Measurements from ENCODE around the gene RBM33.

RBM33 gene

GRCh38 chr7:155629171-155629570, 15.3 kb upstream of the RBM33 start:
- no peak overlapping the region for H2BK15ac ChIP-seq (ENCODE audit: low read length)
- no peak overlapping the region for H2BK120ac ChIP-seq (ENCODE audit: low read depth, low read length)
- H3K27me3 ChIP-seq (ENCODE audit: control insufficient read depth in 3 of 3, insufficient read depth in 3 of 3, low read depth in 1 of 3, low read length in 3 of 3) = no peaks in the 10 kb centered on the region
- no peak overlapping the region for H3K27ac ChIP-seq (replicated peaks; ENCODE audit: low read length)
- no CpG with 5 or more reads among the region's 1 CpG for WGBS, 2 donors (ENCODE audit: extremely low coverage in 2 of 2, insufficient read length in 2 of 2, insufficient replicate concordance in 1 of 2)
- no peak for DNase-seq (ENCODE audit: low spot score)
- no peak overlapping the region for H3K18ac ChIP-seq (ENCODE audit: low read length)
- no peak overlapping the region for H4K8ac ChIP-seq (ENCODE audit: low read depth, low read length)
- no peak overlapping the region for H3K14ac ChIP-seq (ENCODE audit: low read length)
- H3K4me3 ChIP-seq (ENCODE audit: low read length in 2 of 2) = no peak overlapping the region
- no peak overlapping the region for H4K91ac ChIP-seq (ENCODE audit: low read depth, low read length, poor library complexity)
- no peaks in the 10 kb centered on the region for H3K4me1 ChIP-seq (ENCODE audit: control insufficient read depth in 2 of 2, insufficient read depth in 1 of 2, low read depth in 1 of 2, low read length in 2 of 2)
- no peak overlapping the region for H2BK12ac ChIP-seq (ENCODE audit: low read length)
- no peaks in the 10 kb centered on the region for H3K36me3 ChIP-seq (replicated peaks in 1 of 2; ENCODE audit: control insufficient read depth in 2 of 2, insufficient read depth in 2 of 2, low read length in 2 of 2)
- no peak overlapping the region for H3K9ac ChIP-seq (ENCODE audit: low read depth, low read length, poor library complexity)
- no peak overlapping the region for H2AK5ac ChIP-seq (ENCODE audit: low read depth, low read length)
- H3K4me2 ChIP-seq (ENCODE audit: insufficient read depth, low read length, poor library complexity, severe bottlenecking) = no peak overlapping the region
- no peaks in the 10 kb centered on the region for H3K79me1 ChIP-seq (ENCODE audit: low read depth, low read length)
- H3K23ac ChIP-seq (ENCODE audit: low read depth, low read length, poor library complexity) = no peak overlapping the region
- H3K9me3 ChIP-seq (replicated peaks in 1 of 2; ENCODE audit: control insufficient read depth in 2 of 2, insufficient read depth in 1 of 2, low read depth in 1 of 2, low read length in 2 of 2) = peaks cover 3 to 11% of the 10 kb centered on the region in 2 donors
- no peak overlapping the region for H2AFZ ChIP-seq (ENCODE audit: low read length)
- H2BK5ac ChIP-seq (ENCODE audit: low read length) = no peak overlapping the region
- H3K4ac ChIP-seq (ENCODE audit: low read length) = no peak overlapping the region

GRCh38 chr7:155631155-155631554, 13.3 kb upstream of the RBM33 start:
- no peak overlapping the region for H4K8ac ChIP-seq (ENCODE audit: low read depth, low read length)
- H3K23ac ChIP-seq (ENCODE audit: low read depth, low read length, poor library complexity) = no peak overlapping the region
- H2BK15ac ChIP-seq (ENCODE audit: low read length) = no peak overlapping the region
- H3K27me3 ChIP-seq (ENCODE audit: control insufficient read depth in 3 of 3, insufficient read depth in 3 of 3, low read depth in 1 of 3, low read length in 3 of 3) = no peaks in the 10 kb centered on the region
- H2BK12ac ChIP-seq (ENCODE audit: low read length) = no peak overlapping the region
- no peak overlapping the region for H2AFZ ChIP-seq (ENCODE audit: low read length)
- no peak overlapping the region for H3K18ac ChIP-seq (ENCODE audit: low read length)
- H3K79me1 ChIP-seq (ENCODE audit: low read depth, low read length) = no peaks in the 10 kb centered on the region
- H2BK120ac ChIP-seq (ENCODE audit: low read depth, low read length) = no peak overlapping the region
- H3K4me2 ChIP-seq (ENCODE audit: insufficient read depth, low read length, poor library complexity, severe bottlenecking) = no peak overlapping the region
- H2AK5ac ChIP-seq (ENCODE audit: low read depth, low read length) = no peak overlapping the region
- no peak overlapping the region for H2BK5ac ChIP-seq (ENCODE audit: low read length)
- peaks cover 5 to 16% of the 10 kb centered on the region in 2 donors for H3K9me3 ChIP-seq (replicated peaks in 1 of 2; ENCODE audit: control insufficient read depth in 2 of 2, insufficient read depth in 1 of 2, low read depth in 1 of 2, low read length in 2 of 2)
- no peak overlapping the region for H3K4me3 ChIP-seq (ENCODE audit: low read length in 2 of 2)
- no peaks in the 10 kb centered on the region for H3K4me1 ChIP-seq (ENCODE audit: control insufficient read depth in 2 of 2, insufficient read depth in 1 of 2, low read depth in 1 of 2, low read length in 2 of 2)
- no peak overlapping the region for H3K27ac ChIP-seq (replicated peaks; ENCODE audit: low read length)
- no peak overlapping the region for H3K4ac ChIP-seq (ENCODE audit: low read length)
- no peaks in the 10 kb centered on the region for H3K36me3 ChIP-seq (replicated peaks in 1 of 2; ENCODE audit: control insufficient read depth in 2 of 2, insufficient read depth in 2 of 2, low read length in 2 of 2)
- no CpG with 5 or more reads among the region's 3 CpGs for WGBS, 2 donors (ENCODE audit: extremely low coverage in 2 of 2, insufficient read length in 2 of 2, insufficient replicate concordance in 1 of 2)
- no peak overlapping the region for H3K14ac ChIP-seq (ENCODE audit: low read length)
- DNase-seq (ENCODE audit: low spot score) = no peak
- H3K9ac ChIP-seq (ENCODE audit: low read depth, low read length, poor library complexity) = no peak overlapping the region
- H4K91ac ChIP-seq (ENCODE audit: low read depth, low read length, poor library complexity) = no peak overlapping the region

GRCh38 chr7:155635817-155636216, 8.6 kb upstream of the RBM33 start:
- Histone ChIP-seq H2BK15ac (ENCODE audit: low read length) (no peak overlapping the region), H3K9ac (ENCODE audit: low read depth, low read length, poor library complexity) (no peak overlapping the region), H3K36me3 (replicated peaks in 1 of 2; ENCODE audit: control insufficient read depth in 2 of 2, insufficient read depth in 2 of 2, low read length in 2 of 2) (peaks cover 5 to 7% of the 10 kb centered on the region in 2 donors), H3K23ac (ENCODE audit: low read depth, low read length, poor library complexity) (no peak overlapping the region), H3K4me2 (ENCODE audit: insufficient read depth, low read length, poor library complexity, severe bottlenecking) (no peak overlapping the region), H2BK120ac (ENCODE audit: low read depth, low read length) (no peak overlapping the region), H3K14ac (ENCODE audit: low read length) (no peak overlapping the region), H4K91ac (ENCODE audit: low read depth, low read length, poor library complexity) (no peak overlapping the region), H3K4me1 (ENCODE audit: control insufficient read depth in 2 of 2, insufficient read depth in 1 of 2, low read depth in 1 of 2, low read length in 2 of 2) (no peaks in the 10 kb centered on the region), H2AFZ (ENCODE audit: low read length) (no peak overlapping the region), H3K4me3 (ENCODE audit: low read length in 2 of 2) (no peak overlapping the region), H2BK12ac (ENCODE audit: low read length) (no peak overlapping the region), H4K8ac (ENCODE audit: low read depth, low read length) (no peak overlapping the region), H3K4ac (ENCODE audit: low read length) (no peak overlapping the region), H3K79me1 (ENCODE audit: low read depth, low read length) (no peaks in the 10 kb centered on the region), H2BK5ac (ENCODE audit: low read length) (no peak overlapping the region), H3K27me3 (ENCODE audit: control insufficient read depth in 3 of 3, insufficient read depth in 3 of 3, low read depth in 1 of 3, low read length in 3 of 3) (no peaks in the 10 kb centered on the region), H2AK5ac (ENCODE audit: low read depth, low read length) (no peak overlapping the region), H3K18ac (ENCODE audit: low read length) (no peak overlapping the region), H3K27ac (replicated peaks; ENCODE audit: low read length) (no peak overlapping the region), H3K9me3 (replicated peaks in 1 of 2; ENCODE audit: control insufficient read depth in 2 of 2, insufficient read depth in 1 of 2, low read depth in 1 of 2, low read length in 2 of 2) (peaks cover 20 to 50% of the 10 kb centered on the region in 2 donors)
- no peak for DNase-seq (ENCODE audit: low spot score)
- WGBS, 2 donors (ENCODE audit: extremely low coverage in 2 of 2, insufficient read length in 2 of 2, insufficient replicate concordance in 1 of 2) = no CpG with 5 or more reads among the region's 3 CpGs

DNA sequence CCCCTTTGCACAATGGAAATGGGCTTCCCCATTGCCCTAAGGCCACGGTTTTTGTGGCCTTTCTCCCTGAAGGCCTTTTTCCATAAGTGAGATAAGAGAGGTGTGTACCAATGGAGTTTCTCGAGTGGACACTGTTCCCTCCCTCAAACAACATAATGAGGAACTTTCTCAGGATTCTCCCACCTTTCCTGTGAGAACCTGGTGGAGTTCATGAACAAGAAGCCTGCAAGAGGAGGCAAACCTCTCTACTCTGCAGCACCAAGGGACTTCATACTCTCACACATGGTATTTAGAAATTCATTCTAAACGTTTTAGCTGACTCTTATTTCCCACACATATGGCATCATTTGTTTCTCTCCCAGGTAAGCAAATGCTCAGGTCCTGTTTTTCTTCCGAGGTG, 7.3 kb upstream of the RBM33 start:
- WGBS, 2 donors (ENCODE audit: extremely low coverage in 2 of 2, insufficient read length in 2 of 2, insufficient replicate concordance in 1 of 2) = no CpG with 5 or more reads among the region's 4 CpGs
- no peaks in the 10 kb centered on the region for H3K79me1 ChIP-seq (ENCODE audit: low read depth, low read length)
- no peak for DNase-seq (ENCODE audit: low spot score)

More for the DNA sequence above, 7.3 kb upstream of the RBM33 start:
- no peak overlapping the region for H3K18ac ChIP-seq (ENCODE audit: low read length)
- no peak overlapping the region for H2BK120ac ChIP-seq (ENCODE audit: low read depth, low read length)
- no peak overlapping the region for H2BK15ac ChIP-seq (ENCODE audit: low read length)
- H3K27ac ChIP-seq (replicated peaks; ENCODE audit: low read length) = no peak overlapping the region
- no peaks in the 10 kb centered on the region for H3K4me1 ChIP-seq (ENCODE audit: control insufficient read depth in 2 of 2, insufficient read depth in 1 of 2, low read depth in 1 of 2, low read length in 2 of 2)
- no peak overlapping the region for H3K23ac ChIP-seq (ENCODE audit: low read depth, low read length, poor library complexity)
- H3K36me3 ChIP-seq (replicated peaks in 1 of 2; ENCODE audit: control insufficient read depth in 2 of 2, insufficient read depth in 2 of 2, low read length in 2 of 2) = peaks cover 10 to 20% of the 10 kb centered on the region in 2 donors
- peaks cover 20 to 63% of the 10 kb centered on the region in 2 donors for H3K9me3 ChIP-seq (replicated peaks in 1 of 2; ENCODE audit: control insufficient read depth in 2 of 2, insufficient read depth in 1 of 2, low read depth in 1 of 2, low read length in 2 of 2)
- H3K14ac ChIP-seq (ENCODE audit: low read length) = no peak overlapping the region
- H2BK5ac ChIP-seq (ENCODE audit: low read length) = no peak overlapping the region
- no peaks in the 10 kb centered on the region for H3K27me3 ChIP-seq (ENCODE audit: control insufficient read depth in 3 of 3, insufficient read depth in 3 of 3, low read depth in 1 of 3, low read length in 3 of 3)
- H3K4me2 ChIP-seq (ENCODE audit: insufficient read depth, low read length, poor library complexity, severe bottlenecking) = no peak overlapping the region
- H2AK5ac ChIP-seq (ENCODE audit: low read depth, low read length) = no peak overlapping the region
- no peak overlapping the region for H2AFZ ChIP-seq (ENCODE audit: low read length)
- H3K9ac ChIP-seq (ENCODE audit: low read depth, low read length, poor library complexity) = no peak overlapping the region
- H4K91ac ChIP-seq (ENCODE audit: low read depth, low read length, poor library complexity) = no peak overlapping the region
- H2BK12ac ChIP-seq (ENCODE audit: low read length) = no peak overlapping the region
- H4K8ac ChIP-seq (ENCODE audit: low read depth, low read length) = no peak overlapping the region
- H3K4ac ChIP-seq (ENCODE audit: low read length) = no peak overlapping the region
- no peak overlapping the region for H3K4me3 ChIP-seq (ENCODE audit: low read length in 2 of 2)
